Stimulated activated CD4-positive, alpha-beta T cell treated with anti-CD3 and anti-CD28 coated beads, Interleukin-1b, Interleukin-23, amount 100 ng/mL, for 4 hours (primary cell): ENCODE measurements around the gene CTNNBL1.
"Not testable (repeated sequence)": the region's sequence is repeated elsewhere in the genome, so short reads cannot be mapped to it uniquely, and the experiment has no call there.

Experiments used
- DNase-seq, 2 donors: peaks; one replicate each; pipeline ENCODE4 v3.0.0-alpha.2; 2020; ENCODE audit warnings: low read depth in 2 of 2

The CTNNBL1 gene

GRCh38 chr20:37679751-37680150, 14.1 kb upstream of the CTNNBL1 start:
- DNase-seq: not testable (repeated sequence)

- no peak for DNase-seq
These were observed 13.4 kb upstream of the CTNNBL1 start for GRCh38 chr20:37680420-37680819.

GRCh38 chr20:37681384-37682112, 12.3 kb upstream of the CTNNBL1 start:
- DNase-seq: no peak

- DNase-seq: not testable (repeated sequence)
These were observed 10.7 kb upstream of the CTNNBL1 start for GRCh38 chr20:37683146-37683545.

GRCh38 chr20:37686762-37687477, 6.9 kb upstream of the CTNNBL1 start:
- DNase-seq: no peak

GRCh38 chr20:37687478-37687805, 6.4 kb upstream of the CTNNBL1 start:
- no peak for DNase-seq

GRCh38 chr20:37688093-37688492, 5.7 kb upstream of the CTNNBL1 start:
- DNase-seq: no peak

- no peak for DNase-seq
These were observed 3.0 kb upstream of the CTNNBL1 start for GRCh38 chr20:37690626-37691369.

GRCh38 chr20:37692459-37693166, 1.2 kb upstream of the CTNNBL1 start:
- no peak for DNase-seq

- DNase-seq: no peak
These were observed 592 bp upstream of the CTNNBL1 start for GRCh38 chr20:37693242-37693634.

GRCh38 chr20:37695684-37696342, 2.0 kb downstream of the CTNNBL1 start:
- no peak for DNase-seq

- no peak for DNase-seq
These were observed 3.5 kb downstream of the CTNNBL1 start for GRCh38 chr20:37697314-37697713.

- DNase-seq: no peak
These were observed 5.4 kb downstream of the CTNNBL1 start for GRCh38 chr20:37699202-37699601.

GRCh38 chr20:37700301-37700700, 6.5 kb downstream of the CTNNBL1 start:
- no peak for DNase-seq

- not testable (repeated sequence) for DNase-seq
These were observed 7.8 kb downstream of the CTNNBL1 start for GRCh38 chr20:37701676-37702075.

GRCh38 chr20:37702403-37703034, 8.7 kb downstream of the CTNNBL1 start:
- DNase-seq: no peak

- no peak for DNase-seq
These were observed 9.4 kb downstream of the CTNNBL1 start for GRCh38 chr20:37703035-37703845.

- no peak for DNase-seq
These were observed 11.1 kb downstream of the CTNNBL1 start for GRCh38 chr20:37704955-37705354.

GRCh38 chr20:37706298-37706697, 12.5 kb downstream of the CTNNBL1 start:
- DNase-seq: no peak

- DNase-seq: no peak
These were observed 17.2 kb downstream of the CTNNBL1 start for GRCh38 chr20:37711001-37711400.
